ENCODE results near the gene EID1.
A peak's percentile ranks its signal among the peaks of the same experiment; 100 is the strongest.

- TF ChIP-seq EP300 (IDR thresholded peaks at IDR 0.05) (no peak), POLR2A (IDR thresholded peaks at IDR 0.05) (peak; percentile 64 to 68)
- TF ChIP-seq, protein P1, sequence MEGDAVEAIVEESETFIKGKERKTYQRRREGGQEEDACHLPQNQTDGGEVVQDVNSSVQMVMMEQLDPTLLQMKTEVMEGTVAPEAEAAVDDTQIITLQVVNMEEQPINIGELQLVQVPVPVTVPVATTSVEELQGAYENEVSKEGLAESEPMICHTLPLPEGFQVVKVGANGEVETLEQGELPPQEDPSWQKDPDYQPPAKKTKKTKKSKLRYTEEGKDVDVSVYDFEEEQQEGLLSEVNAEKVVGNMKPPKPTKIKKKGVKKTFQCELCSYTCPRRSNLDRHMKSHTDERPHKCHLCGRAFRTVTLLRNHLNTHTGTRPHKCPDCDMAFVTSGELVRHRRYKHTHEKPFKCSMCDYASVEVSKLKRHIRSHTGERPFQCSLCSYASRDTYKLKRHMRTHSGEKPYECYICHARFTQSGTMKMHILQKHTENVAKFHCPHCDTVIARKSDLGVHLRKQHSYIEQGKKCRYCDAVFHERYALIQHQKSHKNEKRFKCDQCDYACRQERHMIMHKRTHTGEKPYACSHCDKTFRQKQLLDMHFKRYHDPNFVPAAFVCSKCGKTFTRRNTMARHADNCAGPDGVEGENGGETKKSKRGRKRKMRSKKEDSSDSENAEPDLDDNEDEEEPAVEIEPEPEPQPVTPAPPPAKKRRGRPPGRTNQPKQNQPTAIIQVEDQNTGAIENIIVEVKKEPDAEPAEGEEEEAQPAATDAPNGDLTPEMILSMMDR (IDR thresholded peaks at IDR 0.05): no peak
Observed at GRCh38 chr15:48877630-48878595, at the start of gene EID1.

Data from gastroesophageal sphincter (tissue), 3 donors.